DND-41 (cell line): Measurements from ENCODE around the gene FAM110A.

Source experiments
- ATAC-seq: fragments of 200-7000 bp; cut with Tn5 transposase; 3 replicates; pipeline ENCODE4 v1.9.1; 2021; ENCODE audit warnings: low read depth; ENCODE audit not compliant: insufficient read depth
- DNase-seq: peaks from one replicate; pipeline ENCODE4 v3.0.0-alpha.2; 2020
- H2AFZ ChIP-seq: 2 replicates; pipeline ENCODE4 v1.6.0; 2012; ENCODE audit warnings: low read depth, low read length
- H3K27ac ChIP-seq: 2 replicates; pipeline ENCODE4 v1.5.1; 2012; ENCODE audit warnings: low read length, inconsistent platforms
- H3K27me3 ChIP-seq: fragments of 200-600 bp; sonication (generic); 2 replicates; pipeline ENCODE4 v1.6.0; 2012; ENCODE audit warnings: low read length, mild to moderate bottlenecking, inconsistent platforms; ENCODE audit not compliant: insufficient read depth, poor library complexity
- H3K36me3 ChIP-seq: 2 replicates; pipeline ENCODE4 v1.5.1; 2012; ENCODE audit warnings: low read length, inconsistent platforms; ENCODE audit not compliant: insufficient read depth
- H3K4me1 ChIP-seq: 2 replicates; pipeline ENCODE4 v1.5.1; 2012; ENCODE audit warnings: mild to moderate bottlenecking, low read length; ENCODE audit not compliant: insufficient read depth
- H3K4me2 ChIP-seq: 2 replicates; pipeline ENCODE4 v1.6.0; 2012; ENCODE audit warnings: mild to moderate bottlenecking, moderate library complexity, low read length, inconsistent platforms; ENCODE audit not compliant: insufficient read depth
- H3K4me3 ChIP-seq, 2 experiments: fragments of 200-600 bp in 1 of 2; shearing (Covaris generic) in 1 of 2; 2 replicates each; pipeline ENCODE4 v1.5.1; 2012 to 2016; ENCODE audit warnings: inconsistent platforms in 2 of 2, low read length in 2 of 2, mild to moderate bottlenecking in 2 of 2, low read depth in 1 of 2, moderate library complexity in 1 of 2
- H3K79me2 ChIP-seq: 2 replicates; pipeline ENCODE4 v1.6.0; 2012; ENCODE audit warnings: low read length, inconsistent platforms; ENCODE audit not compliant: insufficient read depth
- H3K9ac ChIP-seq: 2 replicates; pipeline ENCODE4 v1.6.0; 2012; ENCODE audit warnings: low read depth, mild to moderate bottlenecking, inconsistent platforms, low read length, moderate library complexity
- H3K9me3 ChIP-seq: 2 replicates; pipeline ENCODE4 v1.5.1; 2012; ENCODE audit warnings: low read length, moderate library complexity, mild to moderate bottlenecking, inconsistent platforms; ENCODE audit not compliant: insufficient read depth, severe bottlenecking
- H4K20me1 ChIP-seq: 2 replicates; pipeline ENCODE4 v1.6.0; 2012; ENCODE audit warnings: low read length; ENCODE audit not compliant: insufficient read depth
- CTCF ChIP-seq: IDR thresholded peaks from 2 replicates; pipeline ENCODE4 v1.5.1; 2012; ENCODE audit warnings: borderline replicate concordance, low read length, moderate library complexity, mild to moderate bottlenecking; ENCODE audit not compliant: poor library complexity, severe bottlenecking; ENCODE audit errors: extremely low read depth
- EZH2 ChIP-seq: IDR thresholded peaks from 3 replicates; pipeline ENCODE4 v1.6.1; 2012; ENCODE audit warnings: borderline replicate concordance, low read depth, mild to moderate bottlenecking, moderate library complexity, low read length, inconsistent platforms; ENCODE audit not compliant: severe bottlenecking

Gene FAM110A

GRCh38 chr20:833121-833449 is 430 bp upstream of the FAM110A start:
- no peaks in the 10 kb centered on the region; the same call in 1 of the 2 replicates for H3K36me3 ChIP-seq
- H3K4me3 ChIP-seq = peak overlapping the region; percentile 0 to 91; a peak in 3 of 4 replicates
- TF ChIP-seq EZH2 = no peak
- no peak for TF ChIP-seq CTCF
- peak overlapping the region; percentile 72 for H2AFZ ChIP-seq
- no peaks in the 10 kb centered on the region for H3K9me3 ChIP-seq
- H3K9ac ChIP-seq = peak overlapping the region; percentile 76
- H3K79me2 ChIP-seq = peaks cover 30% of the 10 kb centered on the region
- peaks cover 33% of the 10 kb centered on the region for H3K4me1 ChIP-seq
- no peaks in the 10 kb centered on the region for H3K27me3 ChIP-seq
- H4K20me1 ChIP-seq = no peaks in the 10 kb centered on the region
- no peak for ATAC-seq
- H3K27ac ChIP-seq = peak overlapping the region; percentile 62
- H3K4me2 ChIP-seq = peak overlapping the region; percentile 98
- no peak for DNase-seq

- Histone ChIP-seq H3K79me2 (peaks cover 30% of the 10 kb centered on the region), H3K27me3 (no peaks in the 10 kb centered on the region), H2AFZ (peak overlapping the region; percentile 95), H3K4me1 (peaks cover 33% of the 10 kb centered on the region), H4K20me1 (no peaks in the 10 kb centered on the region), H3K9me3 (no peaks in the 10 kb centered on the region), H3K36me3 (no peaks in the 10 kb centered on the region; the same call in 1 of the 2 replicates), H3K27ac (peak overlapping the region; percentile 87), H3K4me2 (peak overlapping the region; percentile 98), H3K9ac (peak overlapping the region; percentile 76), H3K4me3 (peak overlapping the region; percentile 71 to 91)
- TF ChIP-seq CTCF = no peak
- no peak for TF ChIP-seq EZH2
- ATAC-seq (peak; percentile 15), DNase-seq (no peak)
Observed at GRCh38 chr20:834151-834746, 734 bp downstream of the FAM110A start.

- Histone ChIP-seq H3K9me3 (no peaks in the 10 kb centered on the region), H3K36me3 (no peaks in the 10 kb centered on the region; the same call in 1 of the 2 replicates), H3K27me3 (no peaks in the 10 kb centered on the region), H3K27ac (0 out of 2 replicates have a peak overlapping the region, but pooled peaks have one; percentile 2), H3K4me1 (peaks cover 33% of the 10 kb centered on the region), H2AFZ (no peak overlapping the region), H3K9ac (peak overlapping the region; percentile 26; the same call in 1 of the 2 replicates), H3K79me2 (peaks cover 30% of the 10 kb centered on the region), H3K4me2 (peak overlapping the region; percentile 98), H3K4me3 (peak overlapping the region in 1 of 2 experiments; percentile 19; a peak in 1 of 4 replicates), H4K20me1 (no peaks in the 10 kb centered on the region; the same call in 1 of the 2 replicates)
- TF ChIP-seq EZH2 = no peak
- DNase-seq (no peak), ATAC-seq (no peak)
Observed at GRCh38 chr20:835608-836045, 2.1 kb downstream of the FAM110A start.

GRCh38 chr20:836190-836589 is 2.7 kb downstream of the FAM110A start:
- no peak for TF ChIP-seq EZH2
- TF ChIP-seq CTCF = no peak
- no peak overlapping the region for H2AFZ ChIP-seq
- H3K36me3 ChIP-seq = no peaks in the 10 kb centered on the region; the same call in 1 of the 2 replicates
- H3K9ac ChIP-seq = no peak overlapping the region
- DNase-seq (no peak), ATAC-seq (no peak)
- H3K4me3 ChIP-seq = no peak overlapping the region
- no peak overlapping the region for H3K27ac ChIP-seq
- peaks cover 3% of the 10 kb centered on the region; the same call in 1 of the 2 replicates for H4K20me1 ChIP-seq
- H3K4me2 ChIP-seq = no peak overlapping the region
- H3K27me3 ChIP-seq = no peaks in the 10 kb centered on the region
- no peaks in the 10 kb centered on the region for H3K9me3 ChIP-seq
- peaks cover 33% of the 10 kb centered on the region for H3K4me1 ChIP-seq
- H3K79me2 ChIP-seq = peaks cover 30% of the 10 kb centered on the region
